Left ventricle myocardium superior (tissue), 1 donor: Measurements from ENCODE around the gene OR2A5. TPM values are rescaled to one million over a fixed set of nuclear protein-coding genes. Genes with fewer than 3 reads are reported as not detected.

Source experiments
- ATAC-seq: fragments of 200-7000 bp; cut with Tn5 transposase; one replicate; pipeline ENCODE4 v1.9.1; 2020; ENCODE audit warnings: mild to moderate bottlenecking, moderate library complexity
- DNase-seq: peaks from one replicate; pipeline ENCODE4 v3.0.0-alpha.2; 2020
- intact Hi-C: fragments of 100-400 bp; cut with micrococcal nuclease; formaldehyde crosslinking; loops from one replicate; pipeline ENCODE4 v1.11.0; 2022
- total RNA-seq: library from RNA; stranded (reverse); fragmentation: NEBNext Ultra II Directional; extraction: Animal tissue kit (Norgen Biotek cat#: 25700); gene quantifications from one replicate; pipeline ENCODE4 v1.2.1, GENCODE V29; 2021
- donor health status: DM: no; HTN: yes; CAD: no; lungs with severe emphysema.

OR2A5 gene
- total RNA-seq, 1 donor from 2014 or later = not detected

- no peak for DNase-seq
- intact Hi-C loops = no loop called here
- ATAC-seq = no peak
Measured at GRCh38 chr7:144100607-144101006, 51.9 kb downstream of the OR2A5 start.

- DNase-seq (no peak), ATAC-seq (no peak)
- intact Hi-C loops = no loop called here
Measured at GRCh38 chr7:144102041-144102440, 53.3 kb downstream of the OR2A5 start.

GRCh38 chr7:144105211-144105610 is 56.5 kb downstream of the OR2A5 start:
- ATAC-seq (no peak), DNase-seq (no peak)
- intact Hi-C loops = no loop called here

Other genes with a start within 250 kb of the OR2A5 start
- 35.9 TPM for gene TCAF1, start 146.8 kb upstream of the OR2A5 start, total RNA-seq
- not detected for gene OR2F2, start 113.7 kb upstream of the OR2A5 start, total RNA-seq
- gene OR2F1, start 94.1 kb upstream of the OR2A5 start, total RNA-seq = not detected
- not detected for gene OR6B1, start 48.6 kb upstream of the OR2A5 start, total RNA-seq
- not detected for gene OR2A25, start 20.9 kb downstream of the OR2A5 start, total RNA-seq
- gene OR2A12, start 37.3 kb downstream of the OR2A5 start, total RNA-seq = not detected
- gene OR2A2, start 60.6 kb downstream of the OR2A5 start, total RNA-seq = not detected
- gene OR2A14, start 74.2 kb downstream of the OR2A5 start, total RNA-seq = not detected
- 0.62 TPM for gene CTAGE4, start 134.5 kb downstream of the OR2A5 start, total RNA-seq
- 0.94 TPM for gene ARHGEF35, start 146.9 kb downstream of the OR2A5 start, total RNA-seq
- not detected for gene OR2A42, start 190.7 kb downstream of the OR2A5 start, total RNA-seq
- gene OR2A7, start 215.8 kb downstream of the OR2A5 start, total RNA-seq = 0.55 TPM
- not detected for gene CTAGE8, start 220.3 kb downstream of the OR2A5 start, total RNA-seq